BE2C (cell line): ENCODE data around the gene EMC8.

Experiments
- DNase-seq: peaks from one replicate; pipeline ENCODE4 v3.0.0-alpha.2; 2020
- H3K27me3 ChIP-seq: fragments of 250-450 bp; sonication (Bioruptor Pico); 2 replicates; pipeline ENCODE4 v1.5.1; 2020; ENCODE audit warnings: mild to moderate bottlenecking
- H3K36me3 ChIP-seq: fragments of 250-450 bp; sonication (Bioruptor Pico); 2 replicates; pipeline ENCODE4 v1.5.1; 2020; ENCODE audit warnings: mild to moderate bottlenecking
- H3K4me1 ChIP-seq: fragments of 250-450 bp; sonication (Bioruptor Pico); 2 replicates; pipeline ENCODE4 v1.5.1; 2020
- H3K4me3 ChIP-seq: 2 replicates; pipeline ENCODE4 v1.5.1; 2011; ENCODE audit warnings: low read depth, low read length
- H3K9me3 ChIP-seq: fragments of 250-450 bp; sonication (Bioruptor Pico); 2 replicates; pipeline ENCODE4 v1.5.1; 2020
- TF ChIP-seq, protein P1 (sequence below): IDR thresholded peaks from 2 replicates; pipeline ENCODE4 v1.5.1; 2012; ENCODE audit warnings: mild to moderate bottlenecking, low read depth, low read length

Gene EMC8

DNA sequence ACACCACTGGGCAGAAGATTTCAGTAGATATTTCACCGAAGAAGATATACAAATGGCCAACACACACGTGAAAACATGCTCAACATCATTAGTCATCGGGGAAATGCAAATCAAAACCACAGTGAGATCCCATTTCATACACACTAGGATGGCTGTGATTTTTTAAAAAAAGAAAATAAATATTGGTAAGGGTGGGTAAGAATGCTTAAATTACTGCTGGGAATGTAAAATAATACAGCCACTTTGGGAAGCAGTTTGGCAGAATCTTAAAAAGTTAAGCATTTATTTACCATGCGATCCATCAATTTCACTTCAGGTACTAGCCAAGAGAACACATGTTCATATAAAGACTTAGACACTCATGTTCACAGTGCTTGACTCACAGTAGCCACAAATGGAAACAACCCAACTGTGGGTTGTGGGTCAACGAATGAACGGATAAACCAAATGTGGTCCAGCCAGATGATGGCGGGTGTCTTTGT is 42.0 kb downstream of the EMC8 start:
- TF ChIP-seq, protein P1, sequence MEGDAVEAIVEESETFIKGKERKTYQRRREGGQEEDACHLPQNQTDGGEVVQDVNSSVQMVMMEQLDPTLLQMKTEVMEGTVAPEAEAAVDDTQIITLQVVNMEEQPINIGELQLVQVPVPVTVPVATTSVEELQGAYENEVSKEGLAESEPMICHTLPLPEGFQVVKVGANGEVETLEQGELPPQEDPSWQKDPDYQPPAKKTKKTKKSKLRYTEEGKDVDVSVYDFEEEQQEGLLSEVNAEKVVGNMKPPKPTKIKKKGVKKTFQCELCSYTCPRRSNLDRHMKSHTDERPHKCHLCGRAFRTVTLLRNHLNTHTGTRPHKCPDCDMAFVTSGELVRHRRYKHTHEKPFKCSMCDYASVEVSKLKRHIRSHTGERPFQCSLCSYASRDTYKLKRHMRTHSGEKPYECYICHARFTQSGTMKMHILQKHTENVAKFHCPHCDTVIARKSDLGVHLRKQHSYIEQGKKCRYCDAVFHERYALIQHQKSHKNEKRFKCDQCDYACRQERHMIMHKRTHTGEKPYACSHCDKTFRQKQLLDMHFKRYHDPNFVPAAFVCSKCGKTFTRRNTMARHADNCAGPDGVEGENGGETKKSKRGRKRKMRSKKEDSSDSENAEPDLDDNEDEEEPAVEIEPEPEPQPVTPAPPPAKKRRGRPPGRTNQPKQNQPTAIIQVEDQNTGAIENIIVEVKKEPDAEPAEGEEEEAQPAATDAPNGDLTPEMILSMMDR, result no peak
- no peak overlapping the region for H3K4me3 ChIP-seq
- peaks cover 6% of the 10 kb centered on the region for H3K4me1 ChIP-seq
- DNase-seq, result no peak
- no peaks in the 10 kb centered on the region for H3K36me3 ChIP-seq
- H3K27me3 ChIP-seq, result peaks cover 16% of the 10 kb centered on the region
- H3K9me3 ChIP-seq, result no peaks in the 10 kb centered on the region

DNA sequence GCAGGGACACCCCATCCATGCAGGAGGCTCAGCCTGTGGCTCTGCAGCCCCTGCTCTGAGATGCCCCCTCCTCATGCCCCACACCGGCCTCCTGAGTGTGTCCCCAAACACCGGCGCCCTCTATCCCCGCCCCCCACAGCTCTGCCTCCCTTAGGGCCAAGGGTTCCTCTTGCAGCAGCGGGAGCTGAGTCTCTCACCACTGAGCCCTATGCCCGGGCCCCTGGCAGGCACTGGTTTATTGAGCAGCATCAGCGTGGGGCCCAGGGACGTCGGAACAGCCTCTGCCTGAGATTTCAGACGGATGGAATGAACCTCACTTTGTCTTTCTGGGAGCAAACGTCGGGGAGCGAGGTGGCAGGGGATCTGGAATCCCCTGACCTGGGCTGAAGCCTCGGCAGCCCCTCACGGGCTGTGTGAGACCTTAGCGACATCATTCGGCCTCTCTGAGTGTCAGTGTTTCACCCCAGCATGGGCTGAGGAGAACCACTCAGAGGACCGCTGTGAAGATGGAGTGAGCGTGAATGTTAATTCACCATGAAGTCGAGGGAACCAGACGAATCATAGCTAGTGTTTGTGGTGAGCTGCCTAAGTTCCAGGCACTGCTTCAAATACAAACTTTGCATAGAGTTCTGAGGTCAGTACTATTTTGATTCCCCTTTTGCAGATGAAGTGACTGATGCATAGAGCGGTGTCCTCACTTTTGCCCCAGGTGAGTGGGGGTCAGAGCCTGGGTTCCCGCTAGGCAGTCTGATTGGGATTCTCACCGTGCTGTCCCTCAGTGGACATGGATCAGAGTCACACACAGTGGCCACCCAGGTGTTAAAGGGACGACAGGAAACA is 43.2 kb downstream of the EMC8 start:
- H3K36me3 ChIP-seq, result no peaks in the 10 kb centered on the region
- TF ChIP-seq, protein P1, result no peak
- peaks cover 17% of the 10 kb centered on the region for H3K4me1 ChIP-seq
- H3K27me3 ChIP-seq, result peaks cover 20% of the 10 kb centered on the region
- DNase-seq, result no peak
- no peaks in the 10 kb centered on the region for H3K9me3 ChIP-seq
- H3K4me3 ChIP-seq, result no peak overlapping the region

GRCh38 chr16:85754413-85754812 is 44.9 kb downstream of the EMC8 start:
- peaks cover 18% of the 10 kb centered on the region for H3K4me1 ChIP-seq
- H3K36me3 ChIP-seq, result no peaks in the 10 kb centered on the region
- peaks cover 20% of the 10 kb centered on the region for H3K27me3 ChIP-seq
- DNase-seq, result no peak
- TF ChIP-seq, protein P1, result no peak
- no peak overlapping the region for H3K4me3 ChIP-seq
- H3K9me3 ChIP-seq, result no peaks in the 10 kb centered on the region

GRCh38 chr16:85753976-85754375 is 45.4 kb downstream of the EMC8 start:
- DNase-seq, result no peak
- peaks cover 18% of the 10 kb centered on the region for H3K4me1 ChIP-seq
- no peaks in the 10 kb centered on the region for H3K36me3 ChIP-seq
- TF ChIP-seq, protein P1, result no peak
- H3K27me3 ChIP-seq, result peaks cover 18% of the 10 kb centered on the region
- no peaks in the 10 kb centered on the region for H3K9me3 ChIP-seq
- H3K4me3 ChIP-seq, result no peak overlapping the region

- Histone ChIP-seq H3K4me3 (no peak overlapping the region), H3K9me3 (no peaks in the 10 kb centered on the region), H3K36me3 (no peaks in the 10 kb centered on the region), H3K4me1 (peaks cover 18% of the 10 kb centered on the region), H3K27me3 (peaks cover 18% of the 10 kb centered on the region)
- TF ChIP-seq, protein P1, result no peak
- no peak for DNase-seq
Measured at GRCh38 chr16:85753559-85753958, 45.8 kb downstream of the EMC8 start.
